CD4-positive, alpha-beta T cell treated with Interleukin-15 for 4 hours (primary cell): ENCODE data around the gene GRIK4.

Experiments used
- DNase-seq: peaks from one replicate; pipeline ENCODE4 v3.0.0-alpha.2; 2020; ENCODE audit warnings: low spot score

GRIK4 gene

GRCh38 chr11:120917559-120918239, 406.2 kb downstream of the GRIK4 start:
- DNase-seq, result no peak

- no peak for DNase-seq
Observed at GRCh38 chr11:120918257-120918656, 406.7 kb downstream of the GRIK4 start.

DNA sequence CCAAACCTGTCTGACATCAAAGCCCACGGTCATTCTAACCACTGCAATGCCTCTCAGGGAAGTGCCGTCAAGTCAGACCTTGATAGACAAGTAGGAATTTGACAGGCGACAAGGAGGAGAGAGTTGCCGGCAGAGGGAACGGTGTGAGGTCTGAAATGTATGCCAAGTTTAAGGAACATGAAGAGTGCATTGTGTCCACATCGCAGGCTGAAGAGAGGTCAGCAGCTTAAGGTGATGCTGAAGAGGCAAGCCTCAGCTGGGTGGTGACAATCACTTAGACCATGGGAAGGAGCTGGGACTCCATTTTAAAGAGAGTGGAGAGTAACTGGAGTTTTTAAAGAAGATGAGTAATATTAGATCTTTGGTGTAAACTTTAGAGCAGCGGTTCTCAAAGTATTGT, 407.5 kb downstream of the GRIK4 start:
- DNase-seq, result no peak

- DNase-seq, result no peak
Observed at GRCh38 chr11:120919566-120919965, 408.0 kb downstream of the GRIK4 start.

- no peak for DNase-seq
Observed at GRCh38 chr11:120923866-120924508, 412.4 kb downstream of the GRIK4 start.

GRCh38 chr11:120925944-120926343, 414.4 kb downstream of the GRIK4 start:
- no peak for DNase-seq

DNA sequence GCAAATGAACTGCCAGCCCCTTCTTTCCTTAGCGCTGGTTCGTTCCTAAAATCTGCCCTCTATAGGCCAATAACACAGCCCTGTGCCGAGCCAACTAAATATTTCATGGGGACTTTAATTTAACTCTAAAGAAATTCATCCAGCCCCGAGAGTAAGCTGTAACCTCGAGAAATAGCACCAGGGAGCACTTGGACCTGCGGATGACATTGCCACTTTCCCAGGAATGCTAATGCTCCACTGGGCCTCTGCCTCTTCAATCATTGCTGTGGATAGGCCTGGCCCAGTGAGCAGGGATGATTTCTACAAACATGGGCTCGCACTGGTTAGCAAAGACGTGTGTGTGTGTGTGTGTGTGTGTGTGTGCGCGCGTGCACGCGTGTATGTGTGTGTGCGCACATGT, 417.1 kb downstream of the GRIK4 start:
- no peak for DNase-seq

- DNase-seq, result no peak
Observed at GRCh38 chr11:120929090-120929489, 417.5 kb downstream of the GRIK4 start.

- DNase-seq, result no peak
Observed at GRCh38 chr11:120929664-120930154, 418.2 kb downstream of the GRIK4 start.

GRCh38 chr11:120931057-120931779, 419.7 kb downstream of the GRIK4 start:
- DNase-seq, result no peak

DNA sequence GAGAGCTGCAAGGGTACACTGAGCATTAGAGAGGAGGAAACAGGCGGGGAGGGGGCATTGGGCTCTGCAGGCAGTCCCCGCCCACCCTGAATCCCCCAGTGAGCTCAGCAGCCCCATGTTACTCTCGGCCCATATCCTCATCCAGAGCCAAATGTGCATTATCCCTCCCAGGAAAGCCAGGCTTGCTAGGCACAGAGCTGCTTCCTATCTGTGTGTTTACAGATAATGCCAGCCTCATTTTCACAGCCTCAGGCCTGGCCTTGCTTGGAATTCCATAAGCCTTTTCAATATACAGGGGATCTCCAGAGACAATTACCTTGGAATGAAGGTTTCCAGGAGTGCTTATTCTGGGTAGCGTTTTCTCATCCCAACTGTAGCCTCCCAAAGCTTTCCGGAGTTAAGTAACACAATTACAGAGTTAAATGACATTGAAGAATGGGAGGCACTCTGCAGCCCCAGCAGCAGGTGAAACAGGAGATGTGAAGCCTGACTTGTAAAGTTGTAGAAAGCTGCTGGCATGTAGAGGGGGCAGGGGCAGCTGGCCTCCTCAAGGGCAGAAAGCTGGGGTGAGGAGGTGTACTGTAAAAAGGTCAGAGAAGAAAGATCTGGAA, 420.9 kb downstream of the GRIK4 start:
- no peak for DNase-seq

GRCh38 chr11:120936356-120936755, 424.8 kb downstream of the GRIK4 start:
- no peak for DNase-seq

DNA sequence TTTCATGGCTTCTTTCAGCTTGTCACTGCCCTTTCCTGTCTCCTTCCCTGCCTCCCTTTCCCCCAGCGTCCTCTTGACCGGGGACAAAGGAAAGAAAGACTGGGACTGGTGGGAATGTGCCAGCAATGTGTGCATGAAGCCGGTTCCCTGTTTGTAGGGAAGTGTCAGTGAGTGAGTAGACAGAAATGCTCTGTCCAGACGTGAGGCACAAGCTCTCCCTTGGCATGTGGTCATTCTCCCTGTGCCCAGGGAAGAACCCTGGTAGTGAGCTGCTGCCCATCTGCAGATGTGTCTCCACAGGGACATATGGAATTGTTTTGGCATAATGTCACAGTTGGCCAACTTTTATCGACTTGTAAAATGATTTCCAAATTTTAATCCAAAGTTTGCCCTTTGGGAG, 426.0 kb downstream of the GRIK4 start:
- no peak for DNase-seq

DNA sequence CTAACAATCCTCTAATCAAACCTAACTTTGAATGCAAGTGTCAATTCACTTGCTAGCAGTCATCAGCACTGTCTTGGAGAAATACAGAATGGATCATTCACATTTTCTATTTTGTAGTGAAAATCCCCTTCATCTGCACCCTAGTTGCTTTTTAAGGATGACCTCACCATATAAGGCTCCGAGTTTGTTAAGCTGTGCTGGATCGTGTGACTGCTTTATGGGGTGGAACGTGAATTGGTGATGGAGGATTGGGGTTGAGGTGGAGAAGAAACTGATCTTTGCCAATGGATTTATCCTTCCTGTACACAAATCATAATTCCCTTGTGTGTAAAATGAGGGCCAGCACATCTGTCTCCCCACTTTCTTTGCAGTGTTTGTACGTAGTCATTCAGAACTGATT, 426.7 kb downstream of the GRIK4 start:
- DNase-seq, result no peak

- no peak for DNase-seq
Observed at GRCh38 chr11:120940160-120940848, 428.8 kb downstream of the GRIK4 start.

GRCh38 chr11:120941000-120941399, 429.5 kb downstream of the GRIK4 start:
- DNase-seq, result no peak

DNA sequence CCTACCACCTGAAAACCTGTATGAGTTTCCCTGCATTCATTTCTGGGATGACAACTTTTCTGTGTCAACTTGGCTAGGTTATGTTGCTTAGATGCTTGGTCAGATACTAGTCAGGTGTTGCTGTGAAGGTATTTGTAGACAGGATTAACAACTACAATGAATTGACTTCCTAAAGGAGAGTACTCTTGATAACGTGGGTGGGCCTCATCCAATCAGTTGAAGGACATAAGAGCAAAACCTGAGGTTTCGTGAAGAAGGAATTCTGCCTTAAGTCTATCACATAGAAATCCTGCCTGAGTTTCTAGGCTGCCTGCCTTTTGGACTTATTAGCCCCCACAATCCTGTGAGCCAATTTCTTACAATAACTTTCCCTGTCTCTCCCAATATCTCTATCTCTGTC, 431.2 kb downstream of the GRIK4 start:
- DNase-seq, result no peak

DNA sequence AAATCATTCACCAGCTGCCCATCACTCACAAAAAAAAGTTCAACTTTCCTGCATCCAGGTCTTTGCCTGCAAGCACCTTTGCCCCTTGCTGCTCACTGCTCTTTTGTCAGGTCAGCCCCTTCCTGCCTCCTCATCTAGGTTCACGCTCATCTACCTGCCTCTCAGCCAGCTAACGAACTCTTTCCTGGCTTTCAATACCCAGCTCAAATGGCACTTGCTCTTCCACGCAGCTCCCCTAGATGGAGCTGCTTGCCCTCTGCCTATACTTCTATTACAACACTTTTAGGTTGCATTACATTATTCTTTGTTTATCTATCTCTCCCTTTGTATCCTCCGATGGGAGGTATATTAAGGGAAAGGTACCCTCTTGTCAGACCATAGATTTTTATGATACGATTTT, 433.5 kb downstream of the GRIK4 start:
- DNase-seq, result no peak

- no peak for DNase-seq
Observed at GRCh38 chr11:120950880-120951279, 439.3 kb downstream of the GRIK4 start.

DNA sequence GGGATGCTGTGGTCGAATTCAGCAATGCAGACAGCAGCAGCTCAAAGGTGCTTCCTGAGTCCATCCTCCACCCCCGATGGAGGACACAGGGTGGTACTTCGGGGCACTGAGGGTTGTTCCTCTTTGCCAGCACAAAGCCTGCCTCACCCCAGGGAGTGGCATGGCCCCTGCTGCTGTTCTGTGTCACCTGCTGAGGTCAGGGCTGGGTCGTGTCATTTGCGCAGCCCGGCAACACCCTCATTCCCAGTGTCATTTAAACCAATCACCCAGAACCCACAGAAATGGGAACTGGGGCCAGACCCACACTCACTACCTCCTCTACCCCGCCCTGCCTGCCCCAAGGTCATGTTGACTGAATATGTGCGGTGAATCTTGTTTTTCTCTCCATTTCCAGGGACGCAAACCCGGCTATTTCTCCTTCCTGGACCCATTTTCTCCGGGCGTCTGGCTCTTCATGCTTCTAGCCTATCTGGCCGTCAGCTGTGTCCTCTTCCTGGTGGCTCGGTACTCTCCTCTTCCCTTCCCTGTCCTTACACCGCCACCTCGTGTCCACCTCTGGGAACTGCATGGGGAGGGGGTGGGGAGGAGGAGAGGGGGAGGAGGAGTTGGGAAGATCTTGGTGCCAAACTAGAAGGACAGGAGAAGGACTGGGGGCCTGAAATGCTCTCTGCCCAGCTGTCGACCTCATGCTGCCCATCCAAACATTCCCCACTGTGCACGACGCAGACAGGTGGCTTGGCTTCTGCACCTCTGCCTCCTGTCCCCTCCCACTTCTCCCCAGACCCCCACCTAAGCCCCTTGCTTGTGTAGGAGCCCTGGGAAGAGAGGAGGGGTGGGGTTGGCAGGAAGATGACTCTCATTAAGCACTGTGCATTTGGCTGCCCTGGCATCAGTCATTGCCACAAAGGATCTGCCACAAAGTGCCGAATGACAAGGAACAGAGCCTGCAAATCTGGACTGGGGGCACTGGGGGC, 441.2 kb downstream of the GRIK4 start:
- peak; percentile 46 for DNase-seq

DNA sequence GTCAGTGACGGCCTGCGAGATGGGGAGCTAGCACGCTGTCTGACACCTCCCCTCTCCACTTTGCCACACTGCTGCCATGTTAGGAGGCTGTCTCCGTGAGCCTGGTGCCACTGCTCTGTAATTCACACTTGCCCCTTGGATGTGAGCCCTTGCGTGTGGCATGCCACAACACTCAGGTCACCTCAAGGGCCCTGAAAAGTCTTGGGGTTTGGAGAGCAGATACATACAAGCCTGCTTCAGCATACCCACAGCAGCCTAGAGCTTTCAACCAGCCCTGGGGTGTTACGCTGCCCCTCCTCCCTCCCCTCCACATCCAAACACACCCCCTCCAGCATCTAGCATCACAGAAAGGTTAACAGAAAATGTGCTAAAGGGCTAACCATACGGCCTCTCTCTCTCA, 442.8 kb downstream of the GRIK4 start:
- no peak for DNase-seq
